GM10248 (cell line): ENCODE data around the gene RIPOR2.

Experiments
- CTCF ChIA-PET: fragments of 300-600 bp; sonication (Branson Sonifier 250); formaldehyde crosslinking; extraction: SDS; loops from one replicate; lab custom pipeline; 2021; ENCODE audit warnings: antibody characterized with exemption; lab: Yijun Ruan, JAX
- POLR2A ChIA-PET: fragments of 350-650 bp; sonication (Branson Sonifier 250); formaldehyde crosslinking; extraction: SDS; loops from one replicate; lab custom pipeline; 2020; ENCODE audit warnings: antibody characterized with exemption; lab: Yijun Ruan, JAX
- DNase-seq: peaks from one replicate; pipeline ENCODE4 v3.0.0; 2012; ENCODE audit errors: extremely low spot score
- TF ChIP-seq, protein P1 (sequence below): IDR thresholded peaks from 2 replicates; pipeline ENCODE4 v1.5.1; 2012; ENCODE audit warnings: mild to moderate bottlenecking, low read depth; ENCODE audit errors: extremely low read depth, missing control alignments, control extremely low read depth

RIPOR2 gene

DNA sequence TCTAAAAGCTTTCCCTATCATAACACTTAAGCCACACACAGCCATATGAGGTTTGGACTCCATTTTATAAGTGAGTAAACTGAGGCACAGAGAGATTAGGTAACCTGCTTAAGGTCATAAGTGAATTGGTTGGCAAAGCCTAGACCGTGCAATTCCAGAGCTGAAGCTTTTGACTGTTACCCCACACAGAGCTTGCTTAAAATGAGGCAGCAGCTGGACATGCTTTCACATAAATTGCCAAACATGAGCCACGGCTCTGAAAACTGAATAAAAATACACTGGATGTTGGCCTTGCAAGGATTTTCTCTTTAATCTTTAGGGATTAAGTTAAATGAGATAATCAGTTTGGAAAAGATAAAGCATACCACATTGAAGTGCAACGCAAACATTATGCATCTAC lies 2.5 kb downstream of the RIPOR2 start:
- TF ChIP-seq, protein P1, sequence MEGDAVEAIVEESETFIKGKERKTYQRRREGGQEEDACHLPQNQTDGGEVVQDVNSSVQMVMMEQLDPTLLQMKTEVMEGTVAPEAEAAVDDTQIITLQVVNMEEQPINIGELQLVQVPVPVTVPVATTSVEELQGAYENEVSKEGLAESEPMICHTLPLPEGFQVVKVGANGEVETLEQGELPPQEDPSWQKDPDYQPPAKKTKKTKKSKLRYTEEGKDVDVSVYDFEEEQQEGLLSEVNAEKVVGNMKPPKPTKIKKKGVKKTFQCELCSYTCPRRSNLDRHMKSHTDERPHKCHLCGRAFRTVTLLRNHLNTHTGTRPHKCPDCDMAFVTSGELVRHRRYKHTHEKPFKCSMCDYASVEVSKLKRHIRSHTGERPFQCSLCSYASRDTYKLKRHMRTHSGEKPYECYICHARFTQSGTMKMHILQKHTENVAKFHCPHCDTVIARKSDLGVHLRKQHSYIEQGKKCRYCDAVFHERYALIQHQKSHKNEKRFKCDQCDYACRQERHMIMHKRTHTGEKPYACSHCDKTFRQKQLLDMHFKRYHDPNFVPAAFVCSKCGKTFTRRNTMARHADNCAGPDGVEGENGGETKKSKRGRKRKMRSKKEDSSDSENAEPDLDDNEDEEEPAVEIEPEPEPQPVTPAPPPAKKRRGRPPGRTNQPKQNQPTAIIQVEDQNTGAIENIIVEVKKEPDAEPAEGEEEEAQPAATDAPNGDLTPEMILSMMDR, result no peak
- POLR2A ChIA-PET, result no interaction called here
- CTCF ChIA-PET, result interaction anchor here (0.7 to 12.4 kb wide), 40 partner anchors 9 to 138 kb away, joined by 3 to 156 read pairs (median 9); no protein-coding TSS in a partner anchor
- no peak for DNase-seq

DNA sequence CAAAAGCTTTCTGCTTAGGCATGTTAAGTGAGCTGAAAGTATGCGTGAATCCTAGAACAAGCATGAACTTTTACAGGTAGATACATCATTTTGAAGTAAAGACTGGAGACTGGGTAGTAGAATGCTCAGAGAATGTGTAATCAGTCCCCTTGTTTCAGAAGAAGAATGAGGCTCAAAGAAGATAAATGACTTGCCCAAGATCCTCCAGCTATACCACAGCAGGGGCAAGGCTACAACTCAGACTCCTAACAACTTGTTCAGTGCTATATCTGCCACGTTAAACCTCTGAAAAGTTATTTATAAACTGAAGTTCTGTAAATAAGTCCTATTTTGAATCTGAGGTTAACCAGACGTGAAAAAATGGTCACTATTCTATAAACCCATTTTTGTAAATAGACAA lies 2.9 kb downstream of the RIPOR2 start:
- DNase-seq, result no peak
- POLR2A ChIA-PET, result interaction anchor here (0.7 kb wide), 1 partner anchor 22 kb away, joined by 3 read pairs; no protein-coding TSS in a partner anchor
- TF ChIP-seq, protein P1, result no peak
- CTCF ChIA-PET, result interaction anchor here (1.0 to 12.4 kb wide), 31 partner anchors 8 to 138 kb away, joined by 3 to 156 read pairs (median 14); no protein-coding TSS in a partner anchor

DNA sequence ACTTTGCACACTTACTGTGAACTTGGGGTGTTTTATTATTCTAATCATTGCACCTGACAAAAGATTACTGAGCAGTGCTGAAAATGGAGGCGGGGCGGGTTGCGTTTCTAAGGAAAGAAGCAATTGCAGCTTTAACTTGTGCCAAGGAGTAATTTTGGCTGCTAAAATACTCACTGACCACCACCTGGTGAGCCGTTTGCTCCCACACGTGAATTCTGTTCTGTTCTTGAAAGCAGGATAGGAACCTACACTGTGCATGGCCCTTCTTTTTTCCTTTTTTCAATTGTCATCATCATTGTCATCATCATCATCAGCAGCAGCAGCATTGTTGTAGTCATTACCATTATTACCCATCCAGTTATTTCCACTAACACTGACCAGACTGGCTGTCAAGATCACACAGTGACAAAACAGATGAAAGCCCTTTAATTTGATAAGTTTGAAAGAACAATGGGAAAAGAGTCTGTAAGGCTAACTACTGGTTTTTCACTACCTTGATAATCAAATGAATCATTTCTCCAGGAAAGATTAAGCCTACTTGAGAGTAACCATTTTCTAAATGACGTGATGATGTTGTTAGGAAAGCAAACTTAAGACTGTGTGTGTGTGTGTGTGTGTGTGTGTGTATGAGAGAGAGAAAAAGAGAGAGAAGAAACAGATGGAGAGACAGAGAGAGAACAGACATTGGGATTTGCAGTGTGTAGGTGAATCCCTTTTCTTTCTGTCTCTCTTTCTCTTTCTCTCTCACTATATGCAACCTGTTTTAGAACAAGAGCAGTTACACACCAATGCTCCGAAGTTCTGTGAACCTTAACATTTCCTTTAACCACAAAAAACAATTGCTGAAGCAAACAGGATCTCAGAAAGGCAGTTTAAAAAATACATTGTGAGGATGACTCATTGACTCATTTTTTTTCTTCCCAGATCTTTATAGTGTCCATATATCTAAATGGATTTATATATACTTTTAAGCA lies 3.8 kb downstream of the RIPOR2 start:
- POLR2A ChIA-PET, result interaction anchor here (0.7 kb wide), 1 partner anchor 21 kb away, joined by 3 read pairs; no protein-coding TSS in a partner anchor
- CTCF ChIA-PET, result interaction anchor here (1.3 to 12.4 kb wide), 17 partner anchors 7 to 122 kb away, joined by 3 to 156 read pairs (median 19); no protein-coding TSS in a partner anchor
- no peak for DNase-seq
- TF ChIP-seq, protein P1, result no peak

DNA sequence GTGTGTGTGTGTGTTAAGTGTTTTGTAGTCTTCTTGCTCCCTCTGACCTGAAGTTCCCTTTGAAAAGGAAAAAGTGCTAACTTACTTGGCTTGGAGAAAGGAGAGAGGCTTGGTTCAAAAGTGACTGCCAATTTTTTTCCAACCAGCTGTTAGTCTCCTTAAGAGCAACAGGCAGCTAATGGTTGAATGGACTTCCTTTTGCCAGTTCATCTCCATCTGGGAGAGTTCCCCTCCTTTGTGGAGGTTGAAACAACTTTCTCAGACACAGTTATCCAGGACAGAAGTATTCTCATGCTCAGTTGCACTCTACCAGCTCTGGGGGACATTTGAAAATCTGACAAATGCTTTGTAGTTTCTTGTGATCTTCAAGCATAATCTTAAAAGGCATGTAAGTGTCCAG lies 4.5 kb downstream of the RIPOR2 start:
- CTCF ChIA-PET, result interaction anchor here (12.4 kb wide), 1 partner anchor 62 kb away, joined by 156 read pairs; no protein-coding TSS in a partner anchor
- TF ChIP-seq, protein P1, result no peak
- POLR2A ChIA-PET, result no interaction called here
- DNase-seq, result no peak

DNA sequence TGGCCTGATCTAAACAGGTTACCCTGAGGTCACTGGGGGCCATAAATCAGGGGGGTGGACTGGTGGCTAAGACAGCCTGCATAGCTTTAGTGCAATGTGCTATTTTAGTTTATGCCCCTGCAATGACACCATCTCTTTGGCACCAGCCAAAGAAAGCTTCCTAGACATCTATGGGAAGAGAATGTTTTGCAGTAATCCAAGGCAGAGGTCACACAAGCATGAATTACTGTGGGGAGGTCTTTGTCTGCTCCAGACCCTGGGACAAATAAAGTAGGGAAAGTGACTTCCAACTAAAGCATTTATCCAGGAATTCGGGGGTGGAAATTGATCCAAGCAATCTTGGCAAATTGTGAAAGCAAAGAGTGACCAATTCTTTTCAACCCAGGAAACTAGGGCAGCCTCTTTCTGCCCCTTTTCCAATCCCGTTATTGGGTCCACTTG lies 5.3 kb downstream of the RIPOR2 start:
- TF ChIP-seq, protein P1, result no peak
- CTCF ChIA-PET, result interaction anchor here (1.4 to 12.4 kb wide), 2 partner anchors 19 to 62 kb away, joined by 4 to 156 read pairs; no protein-coding TSS in a partner anchor
- DNase-seq, result no peak
- POLR2A ChIA-PET, result no interaction called here

DNA sequence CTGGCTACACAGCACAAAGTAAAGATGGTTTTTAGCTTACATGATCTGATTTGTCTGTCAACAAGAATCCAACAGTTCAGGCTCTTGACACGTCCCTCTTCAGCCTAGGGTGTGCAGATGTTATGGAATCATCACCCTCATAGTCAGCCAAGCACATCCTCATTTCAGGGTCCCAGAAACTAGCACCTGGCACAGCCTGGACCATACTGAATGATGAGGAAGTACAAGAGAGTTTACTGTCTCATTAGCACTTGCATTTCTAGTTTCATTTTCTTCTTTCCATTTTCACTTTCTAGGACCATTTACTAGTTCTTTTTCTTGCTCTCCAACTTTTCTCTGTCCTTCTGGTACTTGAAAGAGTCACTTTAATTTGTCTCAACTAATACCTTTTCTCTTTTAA lies 6.5 kb downstream of the RIPOR2 start:
- CTCF ChIA-PET, result interaction anchor here (1.1 to 1.9 kb wide), 4 partner anchors 9 to 62 kb away, joined by 3 to 11 read pairs (median 4); no protein-coding TSS in a partner anchor
- POLR2A ChIA-PET, result no interaction called here
- DNase-seq, result no peak
- TF ChIP-seq, protein P1, result no peak
